ENCODE results near the gene CXADR. TPM values are rescaled to one million over a fixed set of nuclear protein-coding genes. Genes with fewer than 3 reads are reported as not detected.

Gene CXADR
- total RNA-seq, 1 donor, result 2.0 TPM

GRCh38 chr21:17585875-17586450 is 73.1 kb downstream of the CXADR start:
- peak; percentile 64 for TF ChIP-seq CTCF (IDR thresholded peaks at IDR 0.05; ENCODE audit: insufficient read depth, low read length)
- DNase-seq (ENCODE audit: low read depth), result peak; percentile 80
- H3K4me3 ChIP-seq (ENCODE audit: low read depth, low read length), result no peak overlapping the region

- H3K4me3 ChIP-seq (ENCODE audit: low read depth, low read length), result no peak overlapping the region
- TF ChIP-seq CTCF (IDR thresholded peaks at IDR 0.05; ENCODE audit: insufficient read depth, low read length), result no peak
- peak; percentile 78 for DNase-seq (ENCODE audit: low read depth)
These were observed 77.6 kb downstream of the CXADR start for GRCh38 chr21:17590430-17590829.

GRCh38 chr21:17597680-17598079 is 84.8 kb downstream of the CXADR start:
- no peak for DNase-seq (ENCODE audit: low read depth)
- H3K4me3 ChIP-seq (ENCODE audit: low read depth, low read length), result no peak overlapping the region
- TF ChIP-seq CTCF (IDR thresholded peaks at IDR 0.05; ENCODE audit: insufficient read depth, low read length), result no peak

GRCh38 chr21:17598437-17598836 is 85.6 kb downstream of the CXADR start:
- no peak for TF ChIP-seq CTCF (IDR thresholded peaks at IDR 0.05; ENCODE audit: insufficient read depth, low read length)
- H3K4me3 ChIP-seq (ENCODE audit: low read depth, low read length), result no peak overlapping the region
- DNase-seq (ENCODE audit: low read depth), result no peak

- H3K4me3 ChIP-seq (ENCODE audit: low read depth, low read length), result no peak overlapping the region
- DNase-seq (ENCODE audit: low read depth), result peak; percentile 31
- TF ChIP-seq CTCF (IDR thresholded peaks at IDR 0.05; ENCODE audit: insufficient read depth, low read length), result no peak
These were observed 90.0 kb downstream of the CXADR start for GRCh38 chr21:17602874-17603273.

GRCh38 chr21:17607684-17608083 is 94.8 kb downstream of the CXADR start:
- H3K4me3 ChIP-seq (ENCODE audit: low read depth, low read length), result no peak overlapping the region
- no peak for TF ChIP-seq CTCF (IDR thresholded peaks at IDR 0.05; ENCODE audit: insufficient read depth, low read length)
- no peak for DNase-seq (ENCODE audit: low read depth)

- DNase-seq (ENCODE audit: low read depth), result no peak
- no peak overlapping the region for H3K4me3 ChIP-seq (ENCODE audit: low read depth, low read length)
- no peak for TF ChIP-seq CTCF (IDR thresholded peaks at IDR 0.05; ENCODE audit: insufficient read depth, low read length)
These were observed 96.8 kb downstream of the CXADR start for GRCh38 chr21:17609681-17610080.

Measured in fibroblast of the aortic adventitia (primary cell).